Transverse colon (tissue), 4 donors: ENCODE measurements around the gene HES7.

ENCODE experiments used
- EP300 ChIP-seq: sonication (generic); formaldehyde crosslinking; IDR thresholded peaks from one replicate; pipeline ENCODE4 v1.6.1; 2017; ENCODE audit warnings: antibody characterized with exemption, low read depth
- POLR2A ChIP-seq: fragments of 450-650 bp; IDR thresholded peaks from one replicate; pipeline ENCODE4 v1.6.1; 2016; ENCODE audit warnings: antibody characterized with exemption, mild to moderate bottlenecking, moderate library complexity
- POLR2AphosphoS5 ChIP-seq, 3 donors: sonication (generic); formaldehyde crosslinking; IDR thresholded peaks; one replicate each; pipeline ENCODE4 v1.6.1; 2016; ENCODE audit warnings: antibody characterized with exemption in 3 of 3
- TF ChIP-seq, protein P1 (sequence below), 5 experiments: fragments of 200-600 bp in 3 of 5; fragments of 450-650 bp in 2 of 5; sonication (generic) in 3 of 5; IDR thresholded peaks; 1 replicate in 2 of 5; 2 replicates in 3 of 5; pipeline ENCODE4 v1.5.1; 2016 to 2017; ENCODE audit warnings: antibody characterized with exemption in 5 of 5, inconsistent platforms in 3 of 5, mild to moderate bottlenecking in 2 of 5, moderate library complexity in 1 of 5

DNA sequence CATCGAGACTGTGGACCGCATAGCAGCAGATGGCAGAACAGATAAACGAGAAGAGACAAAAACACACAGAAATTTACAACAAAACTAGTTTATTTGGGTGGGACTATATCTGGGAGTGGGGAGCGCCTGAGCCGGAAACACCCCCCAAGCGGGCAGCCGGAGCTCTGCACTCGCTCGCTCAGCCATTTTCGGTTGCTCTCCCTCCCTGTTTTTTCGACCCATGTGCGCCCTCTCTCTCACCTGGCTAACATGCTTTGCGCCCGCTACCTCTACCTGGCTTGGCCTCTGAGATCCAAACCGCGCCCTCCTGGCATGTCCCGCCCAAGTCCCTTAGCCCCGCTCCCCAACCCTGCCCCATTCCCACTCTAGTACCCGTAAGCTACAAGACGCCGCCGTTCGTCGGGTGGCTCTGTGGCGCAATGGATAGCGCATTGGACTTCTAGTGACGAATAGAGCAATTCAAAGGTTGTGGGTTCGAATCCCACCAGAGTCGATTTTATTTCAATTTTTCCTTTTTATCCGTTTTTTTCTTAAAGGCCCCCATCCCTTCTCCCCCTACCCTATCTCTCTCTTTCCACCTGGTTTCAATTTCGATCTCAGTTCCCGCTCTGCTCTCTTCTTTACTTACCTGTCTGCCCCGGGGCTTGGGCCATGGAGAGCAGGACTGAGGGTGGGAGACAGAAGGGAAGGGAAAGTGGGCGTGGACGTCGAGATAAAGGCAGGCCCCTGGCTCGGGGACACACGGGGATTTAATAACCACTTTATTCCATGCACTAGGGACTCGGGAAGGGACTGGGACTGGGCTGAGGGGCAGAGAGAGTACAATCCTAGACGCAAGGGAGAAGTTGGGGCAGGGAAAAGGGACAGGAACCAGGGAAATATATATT lies 3.1 kb downstream of the HES7 start:
- TF ChIP-seq, protein P1, sequence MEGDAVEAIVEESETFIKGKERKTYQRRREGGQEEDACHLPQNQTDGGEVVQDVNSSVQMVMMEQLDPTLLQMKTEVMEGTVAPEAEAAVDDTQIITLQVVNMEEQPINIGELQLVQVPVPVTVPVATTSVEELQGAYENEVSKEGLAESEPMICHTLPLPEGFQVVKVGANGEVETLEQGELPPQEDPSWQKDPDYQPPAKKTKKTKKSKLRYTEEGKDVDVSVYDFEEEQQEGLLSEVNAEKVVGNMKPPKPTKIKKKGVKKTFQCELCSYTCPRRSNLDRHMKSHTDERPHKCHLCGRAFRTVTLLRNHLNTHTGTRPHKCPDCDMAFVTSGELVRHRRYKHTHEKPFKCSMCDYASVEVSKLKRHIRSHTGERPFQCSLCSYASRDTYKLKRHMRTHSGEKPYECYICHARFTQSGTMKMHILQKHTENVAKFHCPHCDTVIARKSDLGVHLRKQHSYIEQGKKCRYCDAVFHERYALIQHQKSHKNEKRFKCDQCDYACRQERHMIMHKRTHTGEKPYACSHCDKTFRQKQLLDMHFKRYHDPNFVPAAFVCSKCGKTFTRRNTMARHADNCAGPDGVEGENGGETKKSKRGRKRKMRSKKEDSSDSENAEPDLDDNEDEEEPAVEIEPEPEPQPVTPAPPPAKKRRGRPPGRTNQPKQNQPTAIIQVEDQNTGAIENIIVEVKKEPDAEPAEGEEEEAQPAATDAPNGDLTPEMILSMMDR (IDR thresholded peaks at IDR 0.05), result peak in 4 of 5 experiments; percentile 12 to 40 (median 26)
- no peak for TF ChIP-seq EP300
- no peak for TF ChIP-seq POLR2A
- TF ChIP-seq POLR2AphosphoS5 (IDR thresholded peaks at IDR 0.05), result no peak
